ENCODE measurements around the gene CTRB2. TPM values are rescaled to one million over a fixed set of nuclear protein-coding genes. Genes with fewer than 3 reads are reported as not detected.
"Not testable (repeated sequence)": the region's sequence is repeated elsewhere in the genome, so short reads cannot be mapped to it uniquely, and the experiment has no call there.

Gene CTRB2
- total RNA-seq, 4 donors from 2014 or later = not detected

DNA sequence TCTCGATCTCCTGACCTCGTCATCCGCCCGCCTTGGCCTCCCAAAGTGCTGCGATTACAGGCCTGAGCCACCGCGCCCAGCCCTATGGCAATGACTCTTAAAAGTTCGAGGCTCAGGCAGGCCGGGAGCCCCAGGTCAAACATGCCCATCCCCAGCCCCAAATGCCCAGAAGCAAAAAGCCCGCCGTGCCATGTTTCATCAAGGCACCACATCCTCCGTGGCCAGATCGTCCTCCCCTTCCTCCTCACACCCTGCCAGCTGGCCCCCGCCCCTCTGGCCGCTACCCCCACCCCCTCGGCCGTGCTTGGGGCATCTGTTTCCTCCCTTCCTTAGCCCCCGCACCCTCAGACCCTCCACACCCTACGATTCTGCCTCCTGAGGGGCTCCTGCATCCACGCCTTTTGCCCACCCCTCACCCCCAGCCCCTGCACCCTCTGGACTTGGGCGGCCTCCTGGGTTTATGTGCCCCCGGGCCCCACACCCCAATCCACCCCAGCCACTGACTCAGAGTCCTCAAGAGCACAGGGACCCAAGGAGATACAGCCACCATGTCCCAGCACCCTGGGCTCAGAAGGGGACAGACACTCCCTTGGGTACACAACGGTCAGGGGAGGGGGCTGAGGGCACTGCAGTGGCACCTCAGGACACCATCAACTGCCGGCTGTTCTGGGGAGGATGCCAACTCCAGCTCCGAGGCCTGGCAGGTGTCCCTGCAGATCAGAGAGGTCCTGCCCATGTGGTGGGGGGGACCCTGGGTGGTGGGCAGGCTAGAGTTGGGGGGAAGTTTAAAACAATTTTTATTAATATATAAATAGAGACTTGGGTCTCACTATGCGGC lies 18.9 kb upstream of the CTRB2 start:
- no peaks in the 10 kb centered on the region for H3K4me1 ChIP-seq
- DNase-seq (ENCODE audit: low spot score in 2 of 2) = peak in 1 of 2 donors; percentile 66
- H3K9me3 ChIP-seq = no peaks in the 10 kb centered on the region
- no peak overlapping the region for H3K4me3 ChIP-seq
- H3K36me3 ChIP-seq = peaks cover 26% of the 10 kb centered on the region
- WGBS = 66% methylated on average over 25 of the region's 26 CpGs
- peaks cover 8% of the 10 kb centered on the region for H3K27me3 ChIP-seq
- no peak overlapping the region for H3K27ac ChIP-seq
- TF ChIP-seq, protein P1, sequence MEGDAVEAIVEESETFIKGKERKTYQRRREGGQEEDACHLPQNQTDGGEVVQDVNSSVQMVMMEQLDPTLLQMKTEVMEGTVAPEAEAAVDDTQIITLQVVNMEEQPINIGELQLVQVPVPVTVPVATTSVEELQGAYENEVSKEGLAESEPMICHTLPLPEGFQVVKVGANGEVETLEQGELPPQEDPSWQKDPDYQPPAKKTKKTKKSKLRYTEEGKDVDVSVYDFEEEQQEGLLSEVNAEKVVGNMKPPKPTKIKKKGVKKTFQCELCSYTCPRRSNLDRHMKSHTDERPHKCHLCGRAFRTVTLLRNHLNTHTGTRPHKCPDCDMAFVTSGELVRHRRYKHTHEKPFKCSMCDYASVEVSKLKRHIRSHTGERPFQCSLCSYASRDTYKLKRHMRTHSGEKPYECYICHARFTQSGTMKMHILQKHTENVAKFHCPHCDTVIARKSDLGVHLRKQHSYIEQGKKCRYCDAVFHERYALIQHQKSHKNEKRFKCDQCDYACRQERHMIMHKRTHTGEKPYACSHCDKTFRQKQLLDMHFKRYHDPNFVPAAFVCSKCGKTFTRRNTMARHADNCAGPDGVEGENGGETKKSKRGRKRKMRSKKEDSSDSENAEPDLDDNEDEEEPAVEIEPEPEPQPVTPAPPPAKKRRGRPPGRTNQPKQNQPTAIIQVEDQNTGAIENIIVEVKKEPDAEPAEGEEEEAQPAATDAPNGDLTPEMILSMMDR (IDR thresholded peaks at IDR 0.05) = no peak
- TF ChIP-seq POLR2AphosphoS5 (IDR thresholded peaks at IDR 0.05) (no peak), POLR2A (IDR thresholded peaks at IDR 0.05) (no peak)

DNA sequence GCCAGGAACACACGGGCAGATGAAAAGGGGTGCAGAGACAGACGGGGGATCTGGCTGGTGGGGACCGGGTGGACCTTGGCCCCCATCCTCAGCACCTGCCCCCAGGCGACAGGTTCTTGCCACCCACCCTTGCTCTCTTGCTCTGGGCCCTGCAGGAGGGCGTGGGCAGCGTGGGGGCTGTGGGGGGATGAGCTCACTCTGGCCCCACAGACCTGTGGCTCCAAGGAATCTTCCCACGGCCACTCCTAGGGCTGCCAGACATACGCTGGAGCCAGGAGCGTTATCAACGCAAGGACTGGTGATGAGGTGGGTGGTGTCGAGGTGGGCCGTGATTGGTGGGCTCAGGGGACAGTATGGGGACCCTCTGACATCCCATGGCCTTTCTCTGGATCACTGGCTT lies 18.1 kb upstream of the CTRB2 start:
- Histone ChIP-seq H3K4me3 (no peak overlapping the region), H3K27me3 (peaks cover 8% of the 10 kb centered on the region), H3K4me1 (no peaks in the 10 kb centered on the region), H3K9me3 (no peaks in the 10 kb centered on the region), H3K36me3 (peaks cover 24% of the 10 kb centered on the region), H3K27ac (no peak overlapping the region)
- 52% methylated on average over 11 of the region's 12 CpGs for WGBS
- TF ChIP-seq POLR2A (IDR thresholded peaks at IDR 0.05) (no peak), EP300 (IDR thresholded peaks at IDR 0.05) (no peak), POLR2AphosphoS5 (IDR thresholded peaks at IDR 0.05) (no peak)
- TF ChIP-seq, protein P1 (IDR thresholded peaks at IDR 0.05) = no peak
- no peak for DNase-seq (ENCODE audit: low spot score in 2 of 2)

DNA sequence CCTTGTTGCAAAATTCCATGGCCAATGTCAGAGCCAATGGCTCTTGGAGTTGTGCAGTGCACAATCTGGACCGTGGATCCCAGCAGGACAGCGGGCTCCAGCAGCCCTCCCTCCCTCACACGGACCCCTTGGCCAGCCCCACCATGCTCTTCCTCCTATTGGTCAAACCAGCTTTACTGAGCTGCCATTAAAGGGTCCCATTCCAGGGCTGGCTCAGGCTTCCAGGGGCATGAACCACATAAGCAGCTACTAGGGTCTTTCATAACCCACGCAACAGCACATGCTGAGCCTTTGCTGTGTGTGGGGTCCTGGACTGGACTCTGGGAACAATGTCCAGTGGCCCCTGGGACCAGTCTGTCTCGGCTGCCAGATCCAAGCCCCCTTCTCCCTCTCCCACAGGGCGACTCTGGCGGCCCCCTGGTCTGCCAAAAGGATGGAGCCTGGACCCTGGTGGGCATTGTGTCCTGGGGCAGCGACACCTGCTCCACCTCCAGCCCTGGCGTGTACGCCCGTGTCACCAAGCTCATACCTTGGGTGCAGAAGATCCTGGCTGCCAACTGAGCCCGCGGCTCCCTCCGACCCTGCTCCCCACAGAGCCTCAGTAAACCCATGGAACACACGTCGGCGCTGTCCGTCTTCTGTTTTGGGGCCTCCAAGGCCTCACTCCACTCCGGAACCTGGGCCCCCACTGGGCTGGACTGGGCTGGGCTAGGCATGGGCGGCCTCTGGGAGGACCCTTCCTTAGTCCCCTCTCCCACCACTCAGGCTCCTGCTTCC lies 17.5 kb upstream of the CTRB2 start:
- peak in 1 of 2 donors; percentile 63 for DNase-seq (ENCODE audit: low spot score in 2 of 2)
- TF ChIP-seq POLR2AphosphoS5 (IDR thresholded peaks at IDR 0.05) = no peak
- Histone ChIP-seq H3K27me3 (peaks cover 8% of the 10 kb centered on the region), H3K4me1 (no peaks in the 10 kb centered on the region), H3K9me3 (no peaks in the 10 kb centered on the region), H3K36me3 (peaks cover 18% of the 10 kb centered on the region), H3K4me3 (no peak overlapping the region), H3K27ac (no peak overlapping the region)
- WGBS = 72% methylated on average over 20 of the region's 20 CpGs

DNA sequence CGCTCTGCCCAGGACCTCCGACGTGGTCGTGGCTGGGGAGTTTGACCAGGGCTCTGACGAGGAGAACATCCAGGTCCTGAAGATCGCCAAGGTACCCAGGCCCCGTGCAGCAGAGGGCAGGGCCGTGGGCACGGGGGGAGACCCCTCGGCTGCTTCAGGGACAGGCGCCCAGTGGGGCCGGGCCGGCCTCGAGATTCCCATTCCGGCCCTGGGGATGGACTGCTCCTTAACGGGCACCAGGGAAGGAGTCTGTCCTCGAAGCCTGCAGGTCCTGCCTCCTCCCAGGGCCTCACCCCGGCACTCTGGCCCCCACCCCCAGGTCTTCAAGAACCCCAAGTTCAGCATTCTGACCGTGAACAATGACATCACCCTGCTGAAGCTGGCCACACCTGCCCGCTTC lies 16.2 kb upstream of the CTRB2 start:
- H3K27ac ChIP-seq; H3K27me3 ChIP-seq; H3K4me3 ChIP-seq; H3K36me3 ChIP-seq; H3K4me1 ChIP-seq; H3K9me3 ChIP-seq; DNase-seq (ENCODE audit: low spot score in 2 of 2): not testable (repeated sequence)
- WGBS = no CpG with 5 or more reads among the region's 20 CpGs

DNA sequence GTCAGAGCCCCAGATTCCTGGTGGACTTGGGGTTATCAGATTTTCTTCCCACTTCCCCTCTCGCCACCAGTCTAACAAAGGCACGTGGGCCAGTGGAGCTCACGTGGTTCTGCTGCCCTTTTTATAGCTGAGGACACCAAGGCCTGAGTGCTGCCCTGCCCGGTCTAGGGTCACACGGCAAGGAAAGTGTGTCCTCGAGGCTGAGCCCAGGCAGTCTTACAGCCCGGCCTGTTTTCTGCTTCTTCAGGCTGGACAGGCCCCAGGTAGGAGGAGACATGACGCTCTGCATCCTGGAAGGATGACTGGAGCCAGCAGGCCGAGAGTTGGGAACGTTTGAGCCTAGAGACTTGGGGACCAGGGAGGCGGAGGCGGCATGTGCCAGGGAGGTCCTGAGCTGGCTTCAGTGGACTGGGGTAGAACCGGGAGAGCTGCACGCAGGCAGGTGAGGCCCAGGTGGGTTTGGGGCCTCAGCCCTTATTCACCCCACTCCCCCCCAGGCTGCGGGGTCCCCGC lies 15.4 kb upstream of the CTRB2 start:
- no peaks in the 10 kb centered on the region for H3K9me3 ChIP-seq
- no peak overlapping the region for H3K4me3 ChIP-seq
- 83% methylated on average over 12 of the region's 16 CpGs for WGBS
- H3K27me3 ChIP-seq = peaks cover 8% of the 10 kb centered on the region
- DNase-seq (ENCODE audit: low spot score in 2 of 2) = no peak
- TF ChIP-seq POLR2A (IDR thresholded peaks at IDR 0.05) (no peak), EP300 (IDR thresholded peaks at IDR 0.05) (no peak), POLR2AphosphoS5 (IDR thresholded peaks at IDR 0.05) (no peak)
- TF ChIP-seq, protein P1 (IDR thresholded peaks at IDR 0.05) = no peak
- no peak overlapping the region for H3K27ac ChIP-seq
- no peaks in the 10 kb centered on the region for H3K4me1 ChIP-seq
- no peaks in the 10 kb centered on the region for H3K36me3 ChIP-seq

DNA sequence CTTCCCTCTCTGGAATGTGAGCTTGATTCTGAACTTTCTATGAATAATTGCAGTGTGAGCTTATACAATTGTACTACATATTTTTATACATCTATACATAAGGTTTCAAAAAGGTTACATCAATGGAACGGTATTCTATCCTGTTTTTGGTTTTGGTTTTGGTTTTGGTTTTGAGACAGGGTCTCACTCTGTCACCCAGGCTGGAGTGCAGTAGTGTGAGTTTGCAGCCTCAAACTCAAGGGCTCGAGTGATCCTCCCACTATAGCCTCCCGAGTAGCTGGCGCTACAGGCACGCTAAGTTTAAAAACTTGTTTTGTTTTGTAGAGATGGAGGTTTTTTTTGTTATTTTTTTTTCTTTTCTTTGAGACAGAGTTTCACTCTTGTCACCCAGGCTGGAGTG lies 12.9 kb upstream of the CTRB2 start:
- TF ChIP-seq, protein P1 (IDR thresholded peaks at IDR 0.05) = no peak
- TF ChIP-seq POLR2A (IDR thresholded peaks at IDR 0.05) (no peak), EP300 (IDR thresholded peaks at IDR 0.05) (no peak), POLR2AphosphoS5 (IDR thresholded peaks at IDR 0.05) (no peak)
- no peaks in the 10 kb centered on the region for H3K9me3 ChIP-seq
- DNase-seq (ENCODE audit: low spot score in 2 of 2) = no peak
- H3K4me3 ChIP-seq = no peak overlapping the region
- H3K27ac ChIP-seq = no peak overlapping the region
- H3K4me1 ChIP-seq = no peaks in the 10 kb centered on the region
- H3K27me3 ChIP-seq = peaks cover 8% of the 10 kb centered on the region
- H3K36me3 ChIP-seq = no peaks in the 10 kb centered on the region
- 59% methylated on average over 5 of the region's 5 CpGs for WGBS

All from suprapubic skin (tissue), 4 donors.